CD4-positive, alpha-beta T cell treated with Interferon alpha-2 for 1 hour (primary cell): ENCODE measurements around the gene MRPL14.

ENCODE experiments used
- DNase-seq, 2 donors: peaks; one replicate each; pipeline ENCODE4 v3.0.0-alpha.2; 2020 to 2022

The MRPL14 gene

DNA sequence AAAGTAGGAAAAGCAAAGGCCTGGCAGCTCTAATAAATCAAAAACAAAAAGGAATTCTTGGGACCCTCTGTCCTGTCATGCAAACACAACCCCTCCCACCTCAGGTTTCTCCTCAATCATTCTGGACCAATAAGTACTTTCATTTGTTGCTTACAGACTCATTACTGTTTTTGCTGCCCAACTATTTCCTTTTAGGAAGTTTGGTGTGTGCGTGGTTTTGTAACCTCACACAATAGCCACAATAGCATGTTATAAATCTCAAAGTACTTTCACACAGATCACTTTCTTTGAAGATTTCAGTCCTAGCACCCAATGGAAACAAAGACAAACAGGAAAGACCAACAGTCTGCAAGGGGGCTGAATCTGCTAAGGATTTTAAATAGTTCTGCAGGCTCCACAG, 4.5 kb downstream of the MRPL14 start:
- peak in 1 of 2 donors; percentile 40 for DNase-seq

DNA sequence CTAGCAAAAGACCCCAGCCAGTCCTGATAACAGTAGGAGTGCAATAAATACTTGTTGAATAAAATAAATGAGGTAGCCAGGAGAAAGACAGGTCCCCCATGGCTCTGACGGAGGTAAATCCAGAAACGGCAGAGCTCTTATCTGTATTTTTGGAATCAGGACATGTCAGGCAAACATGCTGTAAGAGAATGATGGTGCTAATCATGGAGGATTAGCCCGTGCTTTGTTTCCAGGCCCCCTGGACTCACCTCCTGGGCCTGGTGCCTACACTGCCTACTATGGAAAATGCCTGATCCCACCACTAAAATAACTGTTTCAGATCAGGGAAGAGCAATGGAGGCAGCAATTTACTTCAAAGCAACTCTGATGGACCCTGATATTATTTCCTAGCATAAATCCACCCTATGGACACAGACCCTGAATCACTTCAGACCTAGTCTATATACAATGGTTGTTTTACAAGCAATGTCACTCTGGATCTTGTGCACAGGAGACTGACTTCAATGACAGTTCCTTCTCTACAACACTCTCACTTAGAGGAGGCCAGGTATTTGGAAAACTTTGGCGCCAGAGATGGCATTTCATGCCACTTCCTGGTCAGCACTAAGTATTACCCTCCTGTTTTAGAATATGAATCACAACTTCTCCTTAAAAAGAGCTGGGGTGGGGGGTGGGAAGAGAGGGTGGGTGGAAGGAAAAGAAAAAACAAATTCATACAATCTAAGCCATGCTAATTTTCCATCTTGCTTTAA, 6.4 kb downstream of the MRPL14 start:
- no peak for DNase-seq

DNA sequence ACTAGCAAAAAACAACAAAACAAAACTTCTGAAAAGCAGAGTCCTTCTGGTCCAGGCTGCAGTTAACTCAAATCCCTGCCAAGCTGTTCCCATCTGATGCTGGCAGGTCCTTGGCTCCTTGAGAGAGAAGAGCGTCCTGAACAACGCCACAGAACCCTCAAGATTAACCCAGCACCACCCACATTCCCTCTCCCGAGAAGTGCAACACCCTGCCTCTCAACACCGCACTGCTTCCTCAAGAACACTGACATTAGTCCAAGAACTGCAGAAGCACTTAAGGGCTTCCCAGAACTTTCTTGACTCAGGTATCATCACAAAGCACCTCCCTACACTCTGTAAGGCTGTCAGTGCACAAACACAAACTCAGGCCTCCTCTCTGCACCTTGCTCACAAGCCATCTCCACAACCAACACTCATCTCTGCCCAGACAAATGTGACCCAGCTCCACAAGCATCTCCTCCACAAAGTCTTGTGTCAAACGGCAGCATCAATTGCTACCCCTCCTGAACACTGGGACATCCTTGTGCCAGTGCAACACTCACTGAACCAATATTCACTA, 7.5 kb downstream of the MRPL14 start:
- DNase-seq, result no peak

DNA sequence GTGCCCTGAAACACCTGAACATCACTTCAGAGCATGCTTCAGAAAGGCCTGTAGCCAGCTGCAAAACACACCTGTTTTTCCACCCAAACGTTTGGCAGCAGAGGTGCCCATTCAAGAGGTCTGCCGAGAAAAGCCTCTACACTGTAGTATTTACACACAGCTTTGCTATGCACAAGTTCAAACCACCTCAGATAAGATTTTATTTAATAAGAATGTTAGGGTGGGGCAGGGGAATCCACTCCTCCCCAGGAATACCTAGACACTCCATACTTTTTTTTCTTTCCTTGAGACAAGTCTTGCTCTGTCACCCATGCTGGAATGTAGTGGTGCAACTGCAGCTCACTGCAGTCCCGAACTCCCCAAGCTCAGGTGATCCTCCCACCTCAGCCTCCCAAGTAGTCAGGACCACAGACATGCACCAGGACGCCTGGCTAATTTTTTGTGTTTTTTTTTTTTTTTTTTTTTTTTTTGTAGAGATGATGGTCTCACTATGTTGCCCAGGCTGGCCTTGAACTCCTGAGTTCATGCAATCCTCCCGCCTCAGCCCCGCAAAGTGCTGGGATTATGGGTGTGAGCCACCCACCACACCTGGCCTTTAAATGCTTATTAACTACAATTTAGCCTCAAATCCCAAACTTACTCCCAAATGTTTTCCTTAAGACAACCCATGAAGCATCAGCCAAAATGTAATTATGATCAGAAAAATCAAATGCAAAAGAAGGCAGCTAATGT, 9.7 kb downstream of the MRPL14 start:
- no peak for DNase-seq

DNA sequence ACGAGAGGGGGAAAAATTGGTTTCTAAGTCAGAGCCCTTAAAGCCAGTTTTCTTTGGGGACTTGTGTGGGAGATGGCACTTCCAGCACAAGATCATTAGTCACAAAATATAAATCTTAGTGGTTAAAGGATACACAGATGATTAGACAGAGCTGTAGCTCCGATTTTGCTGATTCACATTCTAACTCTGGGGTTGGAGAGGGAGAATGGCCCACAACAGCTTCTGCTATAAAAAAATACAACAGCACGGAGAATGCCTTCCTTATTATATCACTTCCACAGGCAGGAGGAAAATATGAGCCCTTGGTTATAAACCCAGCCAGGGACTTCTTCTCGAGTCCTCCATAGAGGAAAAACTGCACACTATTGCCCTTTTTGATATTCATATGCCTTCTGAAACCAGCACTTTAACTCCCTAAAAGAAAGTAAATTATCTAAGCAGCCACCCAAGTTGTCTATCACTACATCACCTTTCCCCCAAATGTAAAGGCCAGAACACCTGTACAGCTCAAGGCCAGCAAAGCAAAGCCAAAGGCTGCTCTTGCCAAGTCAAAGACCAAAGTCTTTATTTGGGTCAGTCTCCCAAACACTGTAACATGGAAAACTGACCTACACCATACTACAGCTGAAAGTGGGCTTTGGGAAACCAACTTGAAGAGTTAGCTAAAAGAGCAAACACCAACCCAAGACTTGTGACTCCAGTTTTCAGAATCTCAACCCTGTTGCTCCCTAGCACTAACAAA, 10.4 kb downstream of the MRPL14 start:
- no peak for DNase-seq

DNA sequence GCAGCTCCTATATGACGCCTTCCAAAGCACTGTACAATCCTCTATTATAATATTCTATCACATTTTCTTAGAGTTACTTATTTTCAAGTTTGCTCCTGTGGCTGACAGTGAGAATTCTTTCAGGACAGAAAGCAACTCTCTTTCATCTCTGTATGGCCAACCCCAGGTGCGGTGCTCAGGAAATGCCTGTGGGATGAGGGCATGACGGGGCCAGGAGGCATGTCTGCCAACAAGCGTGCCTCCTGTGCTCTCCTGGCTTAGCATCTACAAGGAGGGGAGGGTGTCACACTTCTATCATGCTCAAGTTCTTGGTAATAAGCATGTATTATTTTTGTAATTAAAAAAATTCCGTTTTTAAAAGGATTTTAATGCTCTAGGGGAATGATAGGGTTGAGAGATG, 11.4 kb downstream of the MRPL14 start:
- DNase-seq, result no peak

DNA sequence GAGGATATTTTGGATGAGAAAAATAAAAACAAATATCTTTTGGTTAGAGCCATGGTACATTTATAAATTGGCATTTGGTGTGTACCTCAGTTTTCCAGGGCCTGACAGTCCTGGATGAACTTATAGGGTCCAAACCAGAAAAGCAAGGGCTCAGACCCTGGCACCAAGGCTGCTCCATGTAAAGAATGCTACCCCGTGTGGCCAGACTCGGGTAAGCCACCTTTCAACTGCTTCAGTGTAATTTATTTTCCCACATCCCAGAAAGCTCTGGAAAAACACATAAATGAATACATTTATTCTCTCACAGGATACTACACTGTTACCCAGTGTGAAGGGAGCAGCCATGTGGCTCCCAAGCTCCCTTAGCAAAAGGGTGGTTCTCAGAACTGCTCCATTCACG, 13.8 kb downstream of the MRPL14 start:
- no peak for DNase-seq

DNA sequence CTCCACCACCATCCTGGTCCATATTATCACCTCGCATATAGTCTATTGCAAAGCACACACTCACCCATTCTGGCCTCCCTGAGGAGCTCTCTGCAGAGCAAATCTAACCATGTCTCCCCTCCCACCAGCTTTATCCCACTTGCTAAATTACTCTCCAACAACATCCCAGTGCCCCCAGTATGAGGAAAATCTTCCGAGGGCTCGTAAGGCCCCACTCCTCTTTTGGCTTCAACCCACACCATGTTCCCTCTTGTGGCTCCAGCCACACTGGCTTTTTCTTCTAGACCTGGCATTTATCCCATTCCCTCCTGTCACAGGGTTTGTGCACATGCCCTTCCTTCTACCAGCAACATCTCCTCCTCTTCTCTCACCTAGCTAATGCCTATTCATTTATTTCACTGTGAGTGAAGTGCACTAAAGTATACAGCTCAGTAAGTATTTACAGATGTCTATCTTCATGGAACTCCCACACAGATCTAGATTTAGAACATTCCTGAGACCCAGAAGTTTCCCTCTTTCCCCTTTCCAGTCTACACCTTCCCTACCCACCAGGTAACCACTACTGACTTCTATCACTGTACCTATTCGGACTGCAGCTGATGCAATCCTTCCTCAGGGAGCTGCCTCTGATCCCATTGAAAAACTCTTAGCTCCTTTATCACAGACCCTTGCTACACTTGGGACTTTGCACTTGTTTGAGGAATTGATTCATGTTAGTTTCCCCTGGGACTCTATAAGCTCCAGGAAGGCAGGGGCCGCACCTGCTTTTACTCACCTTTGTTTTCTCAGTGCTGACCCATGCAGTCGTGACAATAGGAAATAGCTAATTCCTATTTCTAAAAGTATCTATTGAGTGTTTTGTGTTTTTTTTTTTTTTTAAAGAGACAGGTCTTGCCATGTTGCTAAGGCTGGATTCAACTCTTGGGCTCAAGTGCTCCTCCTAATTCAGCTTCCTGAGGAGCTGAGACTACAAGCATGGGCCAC, 15.5 kb downstream of the MRPL14 start:
- no peak for DNase-seq

DNA sequence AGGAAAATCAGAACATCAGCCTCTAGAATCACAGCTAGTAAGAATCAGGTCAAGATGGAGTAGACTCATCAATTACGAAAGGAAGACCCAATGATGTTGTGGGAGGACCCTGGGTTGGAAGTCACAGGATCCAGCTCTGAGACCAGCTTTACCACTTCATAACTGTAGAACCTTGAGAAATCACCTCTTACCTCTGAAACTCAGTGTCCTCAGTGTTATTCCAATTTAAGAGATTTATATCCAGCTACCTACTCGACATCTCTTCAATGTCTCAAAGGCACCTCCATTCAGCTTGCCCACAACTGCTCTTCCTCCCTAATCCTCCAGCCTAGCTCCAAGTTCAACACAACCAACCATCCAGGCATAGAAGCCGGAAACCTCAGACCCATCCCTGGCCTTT, 16.3 kb downstream of the MRPL14 start:
- no peak for DNase-seq

DNA sequence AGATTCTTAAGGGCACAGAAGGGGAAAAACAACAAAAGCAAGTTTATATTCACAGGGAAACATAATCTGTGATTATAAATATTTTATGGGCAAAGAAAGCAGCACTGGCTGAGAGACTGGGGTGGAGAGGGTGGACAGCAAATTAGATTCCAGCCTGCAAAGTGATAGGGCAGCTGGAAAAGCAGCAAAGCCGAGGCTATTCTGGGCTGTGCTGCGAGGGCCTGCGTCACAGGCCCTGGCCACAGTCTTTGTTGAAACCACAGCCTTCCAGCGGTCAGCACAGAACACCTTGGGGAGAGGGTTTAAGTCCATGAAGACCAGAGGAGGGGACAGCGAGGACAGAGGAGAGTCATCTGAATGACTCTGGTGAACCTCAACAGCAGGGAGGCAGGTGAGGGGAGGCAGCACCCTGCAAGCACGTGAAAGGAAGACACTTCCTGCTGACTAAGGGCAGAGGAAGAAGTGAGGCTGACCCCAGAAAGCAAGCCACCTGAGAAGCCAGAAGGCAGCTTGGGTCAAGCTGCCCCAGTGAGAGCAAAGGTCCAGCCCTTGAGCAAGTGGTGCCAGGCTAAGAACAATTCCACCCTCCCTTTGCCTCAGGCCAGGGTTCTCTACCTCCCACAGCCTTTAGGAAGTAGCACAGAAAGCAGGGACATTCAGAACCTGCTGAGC, 17.1 kb downstream of the MRPL14 start:
- no peak for DNase-seq

DNA sequence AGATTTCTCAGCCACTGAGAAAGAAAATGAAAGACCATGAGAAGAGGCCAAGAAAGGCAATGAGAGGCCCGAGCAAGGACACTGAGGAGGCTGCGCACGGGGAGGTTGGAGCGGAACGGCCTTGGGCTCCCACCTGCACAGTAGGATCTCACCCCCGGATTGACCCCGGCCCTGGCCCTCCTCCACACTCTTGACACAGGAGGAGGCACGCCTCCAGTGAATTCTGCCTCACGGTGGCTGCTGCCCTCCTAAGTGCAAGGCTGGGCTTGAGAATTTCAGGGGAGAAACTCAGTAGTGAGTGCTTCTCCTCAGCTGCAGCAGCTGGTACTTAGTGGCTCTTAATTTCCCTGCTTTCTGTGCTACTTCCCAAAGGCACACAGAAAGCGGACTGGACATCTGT, 18.0 kb downstream of the MRPL14 start:
- DNase-seq, result no peak

DNA sequence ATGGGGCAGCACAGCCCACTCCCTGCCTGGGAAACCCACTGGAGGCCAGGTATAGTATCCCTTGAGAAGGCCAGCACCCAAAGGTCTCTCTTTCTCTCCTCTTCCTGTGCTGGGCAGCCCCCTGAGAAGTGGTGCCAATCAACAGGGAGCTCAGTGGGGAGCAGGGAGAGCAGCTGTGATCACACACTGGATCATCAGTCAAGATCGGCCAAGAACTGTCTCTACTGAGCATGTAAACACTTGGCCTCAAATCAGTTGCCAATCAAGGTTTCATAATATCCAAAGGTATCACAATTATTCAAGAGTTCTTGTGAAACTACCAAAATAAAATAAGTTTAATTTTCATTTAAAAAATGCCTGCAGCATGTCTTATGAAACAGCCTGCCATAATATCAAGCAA, 18.8 kb downstream of the MRPL14 start:
- DNase-seq, result no peak

DNA sequence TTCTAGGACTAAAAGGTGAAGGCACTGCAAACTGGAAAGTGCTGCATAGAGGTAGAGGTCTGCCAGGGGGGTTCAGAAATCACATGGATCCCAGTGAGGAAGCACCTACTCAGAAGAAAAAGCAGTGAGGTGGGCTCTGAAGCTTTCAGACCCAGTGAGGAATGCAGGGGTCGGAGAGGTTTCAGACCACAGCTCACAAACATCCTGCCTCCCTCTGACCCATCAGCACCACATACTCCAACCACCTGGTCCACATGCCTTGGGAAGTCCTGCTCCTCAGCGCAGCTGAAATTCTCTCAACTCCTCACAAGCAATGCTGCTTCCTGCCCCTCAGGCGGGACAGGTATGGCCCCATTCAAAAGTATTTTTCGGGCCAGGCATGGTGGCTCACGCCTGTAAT, 20.2 kb downstream of the MRPL14 start:
- DNase-seq, result no peak

DNA sequence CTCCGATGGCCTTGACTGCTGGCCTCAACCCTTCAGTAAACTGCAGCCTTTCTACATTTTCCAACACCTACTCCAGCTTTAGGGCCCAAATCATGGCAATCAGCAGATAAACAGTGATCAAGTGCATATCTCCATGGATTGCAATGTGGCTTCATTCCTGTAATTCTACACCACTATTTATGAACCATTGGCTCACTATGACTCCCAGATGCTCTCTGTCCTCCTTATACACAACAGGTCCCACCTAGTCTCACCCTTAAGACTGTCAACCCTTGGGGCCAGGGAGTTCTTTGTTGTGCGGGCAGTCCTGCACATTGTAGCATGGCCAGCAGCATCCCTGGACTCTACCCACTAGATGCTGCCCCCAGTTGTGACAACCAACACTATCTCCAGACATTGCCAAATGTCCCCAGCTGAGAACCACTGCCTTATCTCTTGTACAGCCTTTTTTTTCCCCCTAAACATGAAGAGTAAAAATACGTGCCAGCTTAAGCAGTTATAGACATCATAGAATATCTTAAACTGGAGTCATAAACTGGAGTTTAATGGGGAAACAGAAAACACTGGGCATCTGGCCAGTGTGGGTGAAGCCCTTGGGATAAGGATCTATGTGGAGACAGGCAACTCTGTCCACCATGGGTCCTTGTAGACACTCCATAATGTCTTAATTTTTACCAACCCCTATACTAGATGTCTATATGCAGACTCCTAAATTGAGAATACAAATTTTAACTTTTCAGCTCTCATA, 21.1 kb downstream of the MRPL14 start:
- DNase-seq, result no peak

DNA sequence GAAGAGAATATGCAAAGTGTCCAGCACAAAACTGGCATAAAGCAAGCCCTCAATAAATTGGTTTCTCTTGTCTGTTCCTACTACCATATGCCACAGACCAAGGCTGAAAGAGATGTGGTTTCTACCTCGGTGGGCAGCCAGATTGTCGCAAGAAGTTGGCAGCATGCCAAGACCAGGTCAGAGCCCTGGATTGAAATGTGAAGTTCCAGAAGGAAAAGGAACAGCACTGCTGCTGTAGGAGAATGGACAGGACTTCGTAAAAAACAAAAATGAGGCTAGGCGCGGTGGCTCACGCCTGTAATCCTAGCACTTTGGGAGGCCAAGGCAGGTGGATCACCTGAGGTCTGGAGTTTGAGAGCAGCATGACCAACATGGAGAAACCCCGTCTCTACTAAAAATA, 22.1 kb downstream of the MRPL14 start:
- no peak for DNase-seq

DNA sequence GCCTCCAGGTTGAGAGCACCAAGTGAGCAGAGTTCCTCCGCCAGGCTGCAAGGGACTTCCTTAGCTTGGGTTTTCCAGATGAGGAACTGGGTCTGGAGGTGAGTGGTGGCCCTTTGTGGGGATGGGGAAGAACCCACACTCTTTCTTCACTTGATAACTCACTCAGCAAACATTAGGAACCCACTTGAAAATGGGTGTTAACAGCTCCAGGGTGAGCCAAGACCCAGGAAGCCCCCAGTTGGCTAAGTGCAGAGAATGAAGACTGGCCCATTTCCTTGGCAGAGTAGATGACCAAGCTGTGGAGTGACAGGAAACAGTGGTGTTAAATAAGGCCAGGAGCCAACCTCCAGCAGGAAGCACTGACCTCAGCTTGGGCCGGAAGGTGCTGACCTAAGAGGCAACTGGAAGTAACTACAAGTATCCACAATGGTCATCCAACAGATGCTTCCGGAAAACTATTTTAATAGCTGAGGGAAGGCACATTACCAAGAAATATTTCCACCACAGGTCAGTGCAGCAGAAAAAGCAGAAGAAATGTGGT, 22.7 kb downstream of the MRPL14 start:
- DNase-seq, result no peak

DNA sequence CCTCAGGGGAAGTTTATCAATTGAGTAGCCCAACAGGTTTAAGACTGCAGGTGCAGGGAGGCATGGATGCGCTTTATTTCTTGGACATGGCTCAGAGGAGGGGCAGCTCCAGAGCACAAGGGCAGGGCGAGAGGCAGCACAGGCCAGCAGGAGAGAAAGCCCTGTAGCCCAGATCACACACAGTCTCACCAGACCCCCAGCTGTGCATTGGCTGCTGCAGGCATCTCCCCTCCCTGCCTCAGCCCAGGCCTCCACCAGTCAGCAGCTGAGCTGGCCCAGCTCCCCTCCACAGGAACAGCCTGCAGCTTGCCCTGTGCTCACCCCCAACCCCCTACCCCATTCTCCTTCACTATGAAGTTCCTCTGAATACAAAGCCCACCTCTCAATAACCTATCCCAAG, 24.7 kb downstream of the MRPL14 start:
- no peak for DNase-seq

DNA sequence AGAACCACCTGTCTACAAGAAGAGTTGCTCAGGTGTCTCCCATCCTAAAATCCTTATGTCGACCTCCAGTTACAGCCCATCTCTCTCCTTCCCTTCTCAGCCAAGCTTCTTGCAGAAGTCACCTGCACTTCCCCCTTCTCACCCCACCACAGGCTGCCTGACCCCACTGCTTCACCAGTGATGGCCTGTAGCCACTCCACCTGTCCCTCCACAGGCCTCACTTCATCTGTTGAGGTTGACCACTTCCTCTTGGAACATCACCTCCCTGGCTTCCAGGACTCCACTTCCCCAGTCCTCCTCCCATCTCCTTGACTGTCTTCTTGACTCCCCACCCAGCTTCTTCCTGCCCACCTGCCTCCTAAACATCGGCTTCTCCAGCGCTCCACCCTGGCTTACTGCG, 25.4 kb downstream of the MRPL14 start:
- DNase-seq, result no peak

DNA sequence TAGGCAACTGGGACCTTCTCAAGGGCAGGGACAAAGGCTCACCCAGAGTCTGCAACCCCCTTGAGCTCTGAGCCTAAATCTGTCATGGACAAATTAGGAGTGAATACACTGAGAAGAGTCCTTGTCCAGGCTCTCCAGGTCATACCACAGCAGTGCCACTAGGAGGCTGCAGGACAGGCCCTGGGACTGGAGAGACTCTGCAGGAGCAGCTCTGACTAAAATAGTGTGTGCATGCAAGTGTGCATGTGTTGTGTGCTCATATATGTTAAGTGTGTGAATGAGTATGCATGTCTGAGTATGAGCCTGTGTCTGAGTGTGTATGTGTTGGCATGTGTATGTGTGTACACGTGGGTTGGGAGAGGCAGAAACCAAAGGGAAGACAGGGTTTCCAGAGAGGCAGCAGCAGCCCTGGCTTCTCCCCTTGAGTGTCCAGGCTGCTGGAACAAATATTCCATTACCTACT, 27.1 kb downstream of the MRPL14 start:
- DNase-seq, result peak in 1 of 2 donors; percentile 16

DNA sequence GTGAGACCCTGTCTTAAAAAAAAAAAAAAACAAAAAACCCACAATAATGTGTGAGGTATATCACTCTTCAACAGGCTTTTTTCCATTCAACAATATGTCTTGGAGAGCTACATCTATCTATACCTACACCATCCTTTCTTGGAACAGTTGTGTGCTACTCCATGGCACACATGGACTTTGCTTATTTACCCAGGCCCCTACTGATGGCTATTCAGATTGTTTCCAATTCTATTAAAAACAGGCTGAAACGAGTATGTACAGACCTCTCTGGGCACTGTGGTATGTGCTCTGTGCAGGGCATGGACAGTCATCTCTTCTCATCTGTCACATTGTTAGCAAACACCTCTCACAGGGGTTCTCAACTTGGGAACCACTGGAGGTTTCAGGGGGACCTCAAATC, 28.1 kb downstream of the MRPL14 start:
- no peak for DNase-seq
